ENCODE results near the gene CRYM.

DNA sequence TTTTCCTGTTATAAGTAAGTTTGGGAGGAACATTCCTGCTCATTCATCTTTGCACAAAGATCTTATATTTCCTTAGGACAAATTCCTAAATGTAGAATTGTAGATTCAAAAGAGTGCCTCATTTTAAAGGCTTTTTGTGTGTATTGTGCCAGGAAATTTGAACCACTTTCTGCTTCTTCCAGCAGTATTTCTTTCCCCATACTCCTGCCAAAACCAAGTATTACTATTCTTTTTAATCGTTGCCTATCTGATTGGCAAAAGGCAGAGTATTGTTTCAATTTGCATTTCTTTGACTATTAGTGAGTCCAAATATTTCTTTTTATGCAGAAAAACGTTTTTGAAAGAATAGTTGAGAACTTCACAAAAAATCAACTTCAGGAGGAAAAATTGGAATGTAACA lies 35.3 kb downstream of the CRYM start:
- TF ChIP-seq EZH2 (IDR thresholded peaks at IDR 0.05; ENCODE audit: borderline replicate concordance, low read depth, low read length, severe bottlenecking), result no peak
- TF ChIP-seq, protein P1, sequence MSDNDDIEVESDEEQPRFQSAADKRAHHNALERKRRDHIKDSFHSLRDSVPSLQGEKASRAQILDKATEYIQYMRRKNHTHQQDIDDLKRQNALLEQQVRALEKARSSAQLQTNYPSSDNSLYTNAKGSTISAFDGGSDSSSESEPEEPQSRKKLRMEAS (IDR thresholded peaks at IDR 0.05; ENCODE audit: insufficient read depth, insufficient read length), result no peak
- no peak for TF ChIP-seq POLR2A (IDR thresholded peaks at IDR 0.05; ENCODE audit: low read depth, low read length)
- TF ChIP-seq, protein P2, sequence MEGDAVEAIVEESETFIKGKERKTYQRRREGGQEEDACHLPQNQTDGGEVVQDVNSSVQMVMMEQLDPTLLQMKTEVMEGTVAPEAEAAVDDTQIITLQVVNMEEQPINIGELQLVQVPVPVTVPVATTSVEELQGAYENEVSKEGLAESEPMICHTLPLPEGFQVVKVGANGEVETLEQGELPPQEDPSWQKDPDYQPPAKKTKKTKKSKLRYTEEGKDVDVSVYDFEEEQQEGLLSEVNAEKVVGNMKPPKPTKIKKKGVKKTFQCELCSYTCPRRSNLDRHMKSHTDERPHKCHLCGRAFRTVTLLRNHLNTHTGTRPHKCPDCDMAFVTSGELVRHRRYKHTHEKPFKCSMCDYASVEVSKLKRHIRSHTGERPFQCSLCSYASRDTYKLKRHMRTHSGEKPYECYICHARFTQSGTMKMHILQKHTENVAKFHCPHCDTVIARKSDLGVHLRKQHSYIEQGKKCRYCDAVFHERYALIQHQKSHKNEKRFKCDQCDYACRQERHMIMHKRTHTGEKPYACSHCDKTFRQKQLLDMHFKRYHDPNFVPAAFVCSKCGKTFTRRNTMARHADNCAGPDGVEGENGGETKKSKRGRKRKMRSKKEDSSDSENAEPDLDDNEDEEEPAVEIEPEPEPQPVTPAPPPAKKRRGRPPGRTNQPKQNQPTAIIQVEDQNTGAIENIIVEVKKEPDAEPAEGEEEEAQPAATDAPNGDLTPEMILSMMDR (IDR thresholded peaks at IDR 0.05; ENCODE audit: extremely low read depth in 1 of 2, insufficient read depth in 1 of 2, low read depth in 1 of 2, low read length in 2 of 2), result no peak
- TF ChIP-seq POLR2AphosphoS5 (IDR thresholded peaks at IDR 0.05; ENCODE audit: insufficient read depth, low read depth, low read length), result no peak
- no peak for TF ChIP-seq JUN (IDR thresholded peaks at IDR 0.05; ENCODE audit: borderline replicate concordance, insufficient read depth, insufficient read length, low read depth)
- TF ChIP-seq GATA2 (IDR thresholded peaks at IDR 0.05; ENCODE audit: insufficient read depth, insufficient read length, low read depth, low read length), result no peak
- TF ChIP-seq MYC (IDR thresholded peaks at IDR 0.05; ENCODE audit: low read depth, low read length), result no peak

Measured in endothelial cell of umbilical vein (primary cell).